Kidney glomerular epithelial cell (primary cell): ENCODE data around the gene FREM1.

Experiments used
- DNase-seq: peaks from one replicate; lab custom pipeline; 2025; lab: John Stamatoyannopoulos, UW

Gene FREM1

GRCh38 chr9:14909181-14909580, 1.0 kb downstream of the FREM1 start:
- DNase-seq = no peak

- DNase-seq = peak; percentile 46
These were observed 1.7 kb downstream of the FREM1 start for GRCh38 chr9:14908295-14909180.

- no peak for DNase-seq
These were observed 2.5 kb downstream of the FREM1 start for GRCh38 chr9:14907696-14908095.

GRCh38 chr9:14907360-14907685, 2.9 kb downstream of the FREM1 start:
- DNase-seq = no peak

GRCh38 chr9:14906644-14907359, 3.4 kb downstream of the FREM1 start:
- DNase-seq = no peak

GRCh38 chr9:14906000-14906399, 4.2 kb downstream of the FREM1 start:
- no peak for DNase-seq

- no peak for DNase-seq
These were observed 7.2 kb downstream of the FREM1 start for GRCh38 chr9:14903040-14903439.

GRCh38 chr9:14902561-14902960, 7.7 kb downstream of the FREM1 start:
- DNase-seq = no peak

- DNase-seq = no peak
These were observed 10.4 kb downstream of the FREM1 start for GRCh38 chr9:14899815-14900193.

- DNase-seq = no peak
These were observed 11.0 kb downstream of the FREM1 start for GRCh38 chr9:14899042-14899814.

GRCh38 chr9:14895806-14896205, 14.4 kb downstream of the FREM1 start:
- DNase-seq = no peak

GRCh38 chr9:14893280-14893679, 16.9 kb downstream of the FREM1 start:
- DNase-seq = no peak

- DNase-seq = no peak
These were observed 18.9 kb downstream of the FREM1 start for GRCh38 chr9:14891332-14891731.

GRCh38 chr9:14889451-14889850, 20.8 kb downstream of the FREM1 start:
- no peak for DNase-seq

GRCh38 chr9:14888875-14889274, 21.4 kb downstream of the FREM1 start:
- DNase-seq = no peak

- DNase-seq = no peak
These were observed 22.0 kb downstream of the FREM1 start for GRCh38 chr9:14888272-14888671.

- DNase-seq = no peak
These were observed 23.1 kb downstream of the FREM1 start for GRCh38 chr9:14887149-14887548.

GRCh38 chr9:14883310-14883944, 26.8 kb downstream of the FREM1 start:
- DNase-seq = no peak

- DNase-seq = no peak
These were observed 28.1 kb downstream of the FREM1 start for GRCh38 chr9:14882090-14882489.

GRCh38 chr9:14881006-14881405, 29.2 kb downstream of the FREM1 start:
- DNase-seq = no peak

- DNase-seq = no peak
These were observed 40.1 kb downstream of the FREM1 start for GRCh38 chr9:14870090-14870489.

GRCh38 chr9:14869671-14870070, 40.6 kb downstream of the FREM1 start:
- DNase-seq = no peak
